Measurements from ENCODE around the gene ETS2.
A peak's percentile ranks its signal among the peaks of the same experiment; 100 is the strongest.

ETS2 gene

DNA sequence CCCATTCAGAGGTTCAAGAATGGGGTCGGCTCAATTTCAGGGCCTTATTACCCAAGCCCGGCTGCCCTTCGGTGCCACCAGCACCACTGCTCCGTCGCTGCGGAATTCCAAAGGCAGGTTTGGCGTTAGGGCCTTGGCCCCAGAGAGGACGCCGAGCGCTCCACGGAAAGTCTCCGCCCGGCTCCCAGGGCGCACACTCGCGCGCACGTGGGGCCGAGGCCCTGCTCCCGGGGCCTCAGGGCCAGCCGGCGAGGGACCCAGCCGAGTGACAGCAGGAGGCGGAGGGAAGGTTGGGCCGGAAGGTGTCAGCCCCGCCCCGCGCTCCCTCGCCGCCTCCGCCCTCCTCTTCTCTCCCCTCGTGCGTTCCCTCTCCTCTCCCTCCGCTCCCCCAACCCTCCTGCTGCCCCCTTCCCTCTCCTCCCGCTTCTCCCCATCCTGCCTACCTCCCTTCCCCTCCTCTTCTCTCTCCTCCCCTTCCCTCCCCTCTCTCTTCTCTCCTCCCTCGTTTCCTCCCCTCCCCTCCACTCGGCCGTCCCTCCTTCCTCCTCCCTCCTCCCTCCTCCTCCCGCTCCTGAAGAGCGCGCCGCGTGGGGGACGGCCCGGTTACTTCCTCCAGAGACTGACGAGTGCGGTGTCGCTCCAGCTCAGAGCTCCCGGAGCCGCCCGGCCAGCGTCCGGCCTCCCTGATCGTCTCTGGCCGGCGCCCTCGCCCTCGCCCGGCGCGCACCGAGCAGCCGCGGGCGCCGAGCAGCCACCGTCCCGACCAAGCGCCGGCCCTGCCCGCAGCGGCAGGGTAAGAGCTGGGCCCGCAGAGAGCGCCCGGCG is at the start of gene ETS2:
ETS2 (plus strand) TSS at position 602 of the 825 bp plus-strand sequence. CDS start 4,106 bp downstream, outside the sequence.
- peak; percentile 77 to 79 for DNase-seq

DNA sequence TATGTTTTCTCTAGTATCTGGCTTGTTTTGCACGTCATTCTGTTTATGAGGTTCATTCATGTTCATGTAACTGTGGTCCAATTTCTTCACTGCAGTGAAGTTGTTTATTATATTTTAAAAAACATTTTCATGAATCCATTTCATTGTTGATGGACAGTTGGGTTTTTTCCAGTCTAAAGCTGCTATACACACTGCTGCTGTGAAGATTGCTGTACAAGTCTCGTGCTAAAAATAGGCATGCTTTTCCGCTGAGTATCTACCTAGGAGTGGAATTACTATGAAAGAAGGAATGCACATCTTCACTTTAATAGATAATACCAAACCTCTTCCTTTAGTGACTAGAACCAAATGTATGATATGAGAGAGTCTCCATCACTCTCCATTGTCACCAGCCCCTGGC is 49.0 kb upstream of the ETS2 start:
- DNase-seq: no peak

DNA sequence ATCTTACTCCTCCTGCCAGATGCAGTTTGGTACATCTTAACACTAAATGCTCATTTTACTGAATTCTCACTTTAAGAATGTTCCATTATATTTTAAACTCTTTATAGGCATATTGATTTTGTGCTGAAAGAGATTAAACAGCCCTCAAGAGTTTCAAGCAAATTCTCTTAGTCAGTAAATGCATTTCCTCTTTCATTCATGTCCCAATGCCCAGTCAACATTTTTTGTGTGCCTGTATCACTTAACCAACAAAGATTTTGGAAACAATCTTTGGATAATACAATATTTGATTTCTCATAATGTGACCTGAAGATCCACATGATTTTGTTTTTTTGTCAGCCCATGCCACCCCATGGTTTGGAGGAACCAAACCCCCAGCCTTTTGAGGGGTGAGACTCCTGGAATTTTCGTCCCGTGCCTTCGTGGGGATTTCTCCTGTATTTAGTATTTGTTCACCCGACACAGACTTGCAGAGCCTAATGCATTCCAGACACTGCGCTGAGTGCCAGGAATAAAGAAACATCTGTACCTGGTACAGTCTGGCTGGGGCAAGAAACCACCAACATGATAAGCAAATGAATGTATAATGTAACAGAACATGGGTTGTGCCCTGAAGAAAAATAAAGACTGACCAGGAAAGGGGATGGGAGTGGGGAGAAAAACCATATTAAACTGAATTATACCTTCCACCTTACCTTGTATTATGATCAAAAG is 47.1 kb upstream of the ETS2 start:
- DNase-seq: no peak

GRCh38 chr21:38759413-38759812 is 46.3 kb upstream of the ETS2 start:
- DNase-seq: no peak

DNA sequence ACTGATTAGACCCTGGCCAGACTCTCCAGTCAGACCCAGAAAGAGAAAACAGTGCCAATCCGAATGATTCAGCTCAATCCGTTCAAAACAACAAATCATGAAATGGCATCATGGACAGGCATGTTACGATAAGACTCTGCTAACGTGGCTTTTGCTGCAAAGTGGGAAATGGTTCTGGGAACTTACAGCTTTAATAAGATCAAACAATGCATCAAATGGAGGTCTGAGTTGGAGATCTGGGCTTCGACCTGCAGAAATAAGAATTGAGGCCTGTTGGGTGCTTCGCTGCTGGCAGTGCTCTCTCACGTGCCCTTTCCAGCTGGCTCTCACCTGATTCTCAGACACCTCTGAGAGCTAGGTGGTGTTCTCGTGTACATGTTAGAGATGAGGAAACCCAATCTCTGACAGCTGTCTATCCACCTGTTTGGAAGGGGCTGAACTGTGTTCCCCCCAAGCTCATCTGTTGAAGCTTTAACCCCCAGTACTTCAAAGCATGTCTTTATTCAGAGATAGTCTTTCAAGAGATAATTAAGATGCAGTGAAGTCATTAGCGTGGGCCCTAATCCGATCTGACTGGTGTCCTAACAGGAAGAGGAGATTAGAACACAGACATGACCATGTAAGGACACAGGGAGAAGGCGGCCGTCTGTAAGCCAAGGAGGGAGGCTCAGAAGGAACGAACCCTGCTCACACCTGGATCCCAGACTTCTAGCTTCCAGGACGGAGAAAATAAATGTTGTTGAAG is 45.5 kb upstream of the ETS2 start:
- no peak for DNase-seq

DNA sequence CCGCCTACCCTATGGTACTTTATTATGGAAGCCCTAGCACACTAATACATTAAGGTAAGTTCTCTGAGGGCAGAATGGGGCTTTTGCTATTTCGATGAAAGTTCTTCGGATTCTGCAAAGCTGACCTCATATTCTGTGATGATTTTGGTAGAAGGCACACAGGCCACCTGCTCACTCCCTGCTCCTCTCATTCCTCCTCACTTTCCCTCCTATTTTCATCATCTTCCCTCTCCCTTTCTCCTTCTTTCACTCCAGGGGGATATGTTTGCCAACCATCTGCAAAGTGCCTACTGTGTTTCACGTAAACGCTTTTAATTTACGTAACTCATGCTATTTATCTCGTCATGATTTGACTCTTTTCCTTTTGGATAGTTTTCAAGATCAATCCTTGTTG is 45.0 kb upstream of the ETS2 start:
- no peak for DNase-seq

- DNase-seq: no peak
Observed at GRCh38 chr21:38761531-38761930, 44.2 kb upstream of the ETS2 start.

DNA sequence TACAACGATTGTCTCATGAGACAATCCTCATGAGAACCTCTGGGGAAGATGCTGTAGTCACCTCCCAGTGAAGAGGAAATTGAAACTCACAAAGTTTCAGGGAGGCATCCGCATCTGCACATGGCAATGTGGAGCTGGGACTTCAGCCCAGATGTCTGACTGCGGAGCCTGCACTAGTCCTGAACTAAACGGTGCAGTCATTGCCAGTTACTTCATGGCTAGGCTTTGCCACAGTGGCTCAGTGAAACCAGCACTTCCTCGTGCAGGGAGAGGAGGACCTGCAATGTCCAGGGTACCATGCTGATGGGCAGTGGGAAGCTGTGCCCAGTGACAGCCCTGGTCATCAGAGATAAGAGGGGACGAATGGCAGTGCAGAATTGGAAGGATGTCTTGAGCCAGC is 40.7 kb upstream of the ETS2 start:
- no peak for DNase-seq

DNA sequence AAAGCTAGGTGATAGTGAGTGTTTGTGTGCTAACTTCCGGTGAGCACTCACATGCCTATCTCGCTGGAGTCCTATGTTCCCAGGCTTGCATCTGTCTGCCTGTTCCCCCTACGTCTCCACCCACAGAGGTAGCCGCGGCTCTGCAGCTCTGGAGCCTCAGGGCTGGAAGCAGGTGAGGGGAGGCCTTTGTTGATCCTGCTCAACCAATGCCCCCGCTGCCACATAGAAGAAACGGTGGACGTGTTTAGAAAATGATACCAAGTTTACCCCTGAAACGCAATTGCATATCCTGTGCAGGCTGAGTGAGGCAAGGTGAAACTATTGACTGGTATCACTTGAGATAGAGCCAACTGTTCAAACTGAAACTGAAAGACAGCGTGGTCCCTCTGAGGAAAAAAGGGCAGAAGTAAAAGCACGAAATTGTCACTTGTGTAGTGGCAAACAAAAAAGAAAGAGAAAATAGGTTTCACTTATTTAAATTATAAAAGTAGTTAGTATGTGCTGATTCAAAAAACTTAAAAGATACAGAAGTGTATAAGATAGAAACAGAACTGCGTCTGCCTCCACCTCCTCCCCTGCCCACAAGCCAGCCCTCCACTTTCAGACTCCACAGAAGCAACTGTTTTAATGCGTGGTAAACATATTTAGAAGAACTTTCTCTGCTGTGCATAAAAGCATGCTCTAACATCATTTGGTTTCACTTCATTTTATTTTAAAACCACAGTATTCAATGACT is 38.6 kb upstream of the ETS2 start:
- peak; percentile 49 to 51 for DNase-seq

DNA sequence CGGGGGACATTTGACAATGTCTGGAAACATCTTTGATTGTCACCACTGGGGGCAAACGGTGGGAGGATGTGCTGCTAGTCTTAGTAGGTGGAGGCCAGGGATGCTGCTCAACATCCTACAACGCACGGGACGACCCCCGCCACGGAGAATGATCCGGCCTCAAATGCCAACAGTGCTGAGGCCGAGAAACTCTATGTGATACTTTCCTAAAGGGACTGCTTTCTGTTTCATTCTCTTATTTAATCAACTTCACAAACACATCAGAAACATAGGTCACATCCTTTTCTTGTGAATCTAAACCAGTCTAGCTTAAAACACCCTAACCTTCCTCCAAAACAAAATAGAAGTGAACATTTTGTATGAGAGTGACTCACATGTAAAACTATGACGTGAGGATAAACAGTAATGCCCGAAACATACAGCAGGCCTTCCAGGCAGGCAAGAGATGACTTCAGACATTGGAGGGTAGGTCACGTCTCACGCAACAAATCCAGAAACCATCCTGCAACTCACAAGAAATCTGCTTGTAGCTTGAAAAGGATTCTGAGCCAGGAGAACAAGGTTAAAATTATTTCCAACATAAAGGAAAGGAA is 37.2 kb upstream of the ETS2 start:
- peak; percentile 58 for DNase-seq

DNA sequence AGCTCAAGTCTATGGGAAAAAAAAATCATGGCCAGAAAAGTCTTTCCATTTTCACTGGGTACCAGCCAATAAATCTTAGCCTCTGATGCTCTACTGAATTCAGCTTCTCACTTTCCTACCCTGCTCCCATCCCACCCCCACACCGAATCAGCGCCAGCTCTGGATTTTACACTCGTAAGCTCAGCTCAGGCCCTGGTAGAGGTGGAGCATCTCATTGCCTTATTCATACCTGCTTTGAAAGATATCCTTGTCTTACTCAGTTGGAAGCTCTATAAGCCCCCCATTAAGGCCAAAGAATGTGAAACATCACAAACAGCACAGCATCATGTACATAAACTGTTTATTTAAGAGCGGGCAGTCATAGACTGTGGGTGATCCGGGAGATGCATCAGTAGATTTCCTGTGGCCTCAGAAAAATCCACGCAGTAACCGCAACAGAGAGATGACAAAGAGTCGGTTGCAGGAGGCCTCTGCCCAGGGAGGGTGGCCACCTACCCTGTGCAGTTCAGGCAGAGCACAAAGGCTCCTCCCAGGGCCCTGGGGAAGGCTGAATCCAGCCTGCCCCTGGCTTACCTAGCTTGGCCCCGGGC is 36.4 kb upstream of the ETS2 start:
- no peak for DNase-seq

GRCh38 chr21:38770660-38771059 is 35.1 kb upstream of the ETS2 start:
- DNase-seq: no peak

DNA sequence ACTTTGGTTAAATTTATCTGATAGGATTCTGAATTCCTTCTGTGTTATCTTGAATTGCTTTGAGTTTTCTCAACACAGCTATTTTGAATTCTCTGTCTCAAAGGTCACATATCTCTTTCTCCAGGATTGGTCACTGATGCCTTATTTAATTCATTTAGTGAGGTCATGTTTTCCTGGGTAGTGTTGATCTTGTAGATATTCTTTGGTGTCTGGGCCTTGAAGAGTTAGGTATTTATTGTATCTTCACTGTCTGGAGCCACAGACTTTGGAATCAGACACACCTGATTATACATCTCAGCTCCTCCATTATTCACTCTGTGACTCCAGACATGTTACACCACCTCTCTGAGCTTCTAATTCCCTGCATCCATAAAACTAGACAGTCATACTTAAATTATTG is 34.2 kb upstream of the ETS2 start:
- no peak for DNase-seq

GRCh38 chr21:38772646-38773045 is 33.1 kb upstream of the ETS2 start:
- no peak for DNase-seq

- no peak for DNase-seq
Observed at GRCh38 chr21:38773099-38774061, 32.3 kb upstream of the ETS2 start.

DNA sequence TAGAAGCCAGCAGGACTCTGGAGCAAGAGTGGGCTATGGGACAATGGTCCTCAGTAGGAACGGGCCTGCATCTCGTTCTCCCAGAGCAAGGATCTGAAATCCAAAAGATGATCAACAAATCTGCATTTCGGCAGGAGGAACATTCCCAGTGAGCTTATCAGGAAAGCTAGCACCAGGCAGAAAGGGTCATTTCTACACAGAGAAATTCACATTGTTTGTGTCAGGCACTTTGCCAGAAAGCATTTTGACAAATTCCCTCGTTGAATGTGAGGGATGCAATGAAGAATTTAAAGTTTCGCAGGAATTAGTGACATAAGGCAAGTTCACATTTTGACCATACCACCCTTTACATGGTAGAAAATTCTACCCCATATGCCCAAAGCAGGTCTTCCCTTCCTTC is 31.6 kb upstream of the ETS2 start:
- no peak for DNase-seq

DNA sequence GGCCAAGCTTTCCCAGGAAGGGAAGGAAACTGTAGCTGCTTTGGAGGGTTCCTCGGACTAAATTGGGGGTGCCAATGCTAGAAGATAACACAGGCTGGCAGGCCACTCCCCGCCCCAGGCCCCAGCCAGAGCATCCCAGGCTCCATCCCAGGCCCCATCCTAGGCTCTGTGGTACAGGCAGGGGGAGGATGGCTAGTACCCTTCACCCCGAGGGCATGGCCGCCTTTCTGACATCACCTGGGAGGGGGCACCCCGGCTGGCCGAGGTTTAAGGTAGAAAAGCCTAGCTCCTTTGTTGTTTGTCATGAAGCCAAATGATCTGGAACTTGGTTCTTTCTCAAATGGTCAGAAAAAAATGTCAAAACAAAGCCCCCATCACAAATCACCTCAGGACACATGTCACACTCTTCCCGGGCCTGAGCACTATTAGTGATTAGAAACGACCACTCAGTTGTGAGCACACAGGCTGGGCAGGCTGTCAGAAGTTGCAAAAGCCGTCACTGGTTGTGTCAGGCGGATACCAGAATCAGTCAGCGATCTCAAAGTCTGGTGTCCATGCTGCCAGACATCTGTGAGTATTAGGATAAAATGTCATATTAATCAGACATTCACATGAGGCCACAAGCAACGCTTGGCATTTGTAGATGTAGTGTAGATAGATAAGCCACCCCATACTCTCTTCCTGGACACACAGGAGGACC is 31.0 kb upstream of the ETS2 start:
- no peak for DNase-seq

GRCh38 chr21:38775733-38776132 is 30.0 kb upstream of the ETS2 start:
- no peak for DNase-seq

DNA sequence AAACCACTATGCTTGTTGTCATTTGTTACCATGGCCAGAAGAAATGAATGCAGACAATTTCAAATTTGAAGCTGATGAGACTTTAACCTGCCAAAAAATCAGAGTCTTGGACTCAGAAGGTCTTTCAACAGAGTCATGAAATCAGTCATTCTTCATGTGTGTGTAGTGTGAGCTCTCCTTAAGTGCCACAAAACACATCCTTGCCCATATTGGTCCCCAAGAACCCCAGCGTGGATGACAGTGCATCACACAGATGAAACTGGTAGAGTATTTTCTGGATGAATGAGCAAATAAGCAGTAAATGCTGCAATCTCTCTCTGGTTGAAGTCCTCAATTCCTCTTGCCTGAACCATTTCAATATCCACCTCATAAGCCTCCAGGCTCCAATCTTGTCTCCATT is 28.7 kb upstream of the ETS2 start:
- no peak for DNase-seq

GRCh38 chr21:38777531-38777930 is 28.2 kb upstream of the ETS2 start:
- DNase-seq: no peak
